Colon (tissue), 2 donors: ENCODE results near the gene BRD1.
"Not testable (repeated sequence)": the region's sequence is repeated elsewhere in the genome, so short reads cannot be mapped to it uniquely, and the experiment has no call there.

Source experiments
- FAIRE-seq: peaks from 2 replicates; lab custom pipeline; 2012; peaks lifted over from hg19 to GRCh38; lab: Jason Lieb, UNC
- donor health status: control.
- donor health status: control.

BRD1 gene

DNA sequence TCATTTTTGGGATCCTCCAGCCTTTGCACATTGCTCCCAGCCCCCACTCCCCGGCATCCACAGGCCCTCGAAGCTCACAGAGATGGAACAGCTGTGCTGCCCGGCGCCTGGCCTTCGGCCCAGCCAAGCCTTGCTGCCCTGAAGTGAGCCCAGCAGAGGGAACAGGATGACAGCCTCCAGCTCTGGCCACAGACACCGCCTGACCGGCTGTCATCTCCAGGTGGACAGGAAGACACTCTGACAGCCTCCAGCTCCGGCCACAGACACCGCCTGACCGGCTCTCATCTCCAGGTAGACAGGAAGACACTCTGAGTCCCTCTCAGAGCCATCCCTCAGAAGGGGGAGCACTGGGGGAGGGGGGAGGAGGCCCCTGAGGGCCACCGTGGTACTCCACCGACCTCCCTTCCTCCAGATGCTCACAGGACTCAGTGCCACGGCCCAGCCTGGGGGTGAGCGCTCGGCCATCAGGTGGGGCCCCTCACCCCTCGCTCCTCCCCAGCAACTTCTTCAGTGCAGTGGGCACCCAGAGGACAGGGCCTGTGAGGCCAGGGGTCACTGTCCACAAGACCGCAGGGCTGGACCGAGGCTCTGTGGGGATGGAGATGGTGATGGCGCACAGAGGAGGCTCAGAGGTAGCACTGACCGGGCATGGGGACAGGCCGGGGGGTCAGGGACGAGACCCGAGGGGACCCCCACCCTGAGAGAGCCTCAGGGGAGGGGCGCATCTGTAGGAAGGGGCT, 58.6 kb downstream of the BRD1 start:
- no peak for FAIRE-seq

- no peak for FAIRE-seq
Measured at GRCh38 chr22:49768077-49768910, 59.4 kb downstream of the BRD1 start.

- no peak for FAIRE-seq
Measured at GRCh38 chr22:49767355-49768062, 60.2 kb downstream of the BRD1 start.

GRCh38 chr22:49765951-49766350, 61.7 kb downstream of the BRD1 start:
- no peak for FAIRE-seq

- no peak for FAIRE-seq
Measured at GRCh38 chr22:49765091-49765771, 62.4 kb downstream of the BRD1 start.

- no peak for FAIRE-seq
Measured at GRCh38 chr22:49764127-49764581, 63.5 kb downstream of the BRD1 start.

DNA sequence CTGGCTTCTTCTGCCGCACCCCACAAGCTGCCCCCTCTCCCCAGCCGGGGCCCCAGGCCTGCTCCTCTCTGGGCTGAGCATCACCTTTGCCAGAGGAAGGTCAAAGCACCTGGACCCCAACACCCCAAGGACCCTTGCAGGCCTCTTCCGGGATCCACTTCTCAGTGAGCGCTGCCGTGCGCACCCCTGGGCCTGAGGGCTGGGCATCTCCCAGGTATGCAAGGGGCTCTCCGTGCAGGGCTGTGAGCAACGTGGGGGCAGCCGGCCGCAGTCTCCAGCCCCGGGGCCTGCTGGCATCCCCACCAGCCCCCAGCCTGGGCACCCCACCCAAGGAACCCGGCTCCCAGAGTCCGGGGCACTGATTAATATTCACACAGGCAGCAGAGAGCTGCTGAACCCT, 64.0 kb downstream of the BRD1 start:
- FAIRE-seq, result no peak

- no peak for FAIRE-seq
Measured at GRCh38 chr22:49763138-49763537, 64.5 kb downstream of the BRD1 start.

GRCh38 chr22:49762571-49762970, 65.1 kb downstream of the BRD1 start:
- not testable (repeated sequence) for FAIRE-seq

GRCh38 chr22:49761836-49762235, 65.8 kb downstream of the BRD1 start:
- no peak for FAIRE-seq

DNA sequence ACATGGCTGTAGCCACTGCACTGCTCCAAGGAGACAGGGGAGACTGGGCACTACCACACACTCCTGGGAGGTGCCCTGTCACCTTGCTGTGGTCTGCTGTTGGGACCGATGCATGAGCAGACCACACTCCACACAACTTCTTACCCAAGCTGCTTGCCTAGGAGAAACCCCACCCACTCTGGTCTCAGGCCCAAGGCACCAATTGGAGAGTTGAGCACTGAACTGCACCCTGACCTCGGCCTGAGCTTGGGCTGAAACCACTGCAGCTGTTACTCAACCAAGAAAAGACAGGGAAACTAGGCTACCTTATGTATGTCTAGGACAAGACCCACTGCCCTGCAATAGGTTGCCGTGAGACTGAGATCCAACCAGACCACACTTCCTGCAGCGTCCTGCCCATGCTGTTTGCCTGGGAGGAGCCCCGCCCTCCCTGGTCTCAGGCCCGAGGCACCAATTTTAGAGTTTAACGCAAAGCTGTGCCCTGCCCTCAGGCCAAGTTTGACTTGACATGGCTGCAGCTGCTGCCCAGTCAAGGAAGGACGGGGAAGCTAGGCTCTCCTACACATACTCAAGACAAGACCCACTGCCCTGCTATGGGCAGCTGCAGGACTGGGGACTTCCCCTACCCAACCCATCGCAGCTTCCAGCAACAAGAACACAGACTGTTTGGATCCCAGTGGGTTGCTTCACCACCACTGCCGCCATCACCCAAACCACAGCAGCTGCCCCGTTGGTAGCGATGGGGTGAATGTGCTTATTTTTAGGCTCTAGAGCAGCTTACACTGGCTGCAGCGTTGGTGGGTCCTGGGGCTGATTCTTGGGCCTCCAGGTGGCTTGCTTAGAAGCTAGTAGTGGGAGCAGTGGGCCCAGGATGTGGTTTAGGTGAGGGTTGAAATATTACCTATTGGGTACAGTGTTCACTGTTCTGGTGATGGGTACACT, 66.8 kb downstream of the BRD1 start:
- FAIRE-seq, result no peak

GRCh38 chr22:49760280-49760629, 67.4 kb downstream of the BRD1 start:
- FAIRE-seq, result no peak

DNA sequence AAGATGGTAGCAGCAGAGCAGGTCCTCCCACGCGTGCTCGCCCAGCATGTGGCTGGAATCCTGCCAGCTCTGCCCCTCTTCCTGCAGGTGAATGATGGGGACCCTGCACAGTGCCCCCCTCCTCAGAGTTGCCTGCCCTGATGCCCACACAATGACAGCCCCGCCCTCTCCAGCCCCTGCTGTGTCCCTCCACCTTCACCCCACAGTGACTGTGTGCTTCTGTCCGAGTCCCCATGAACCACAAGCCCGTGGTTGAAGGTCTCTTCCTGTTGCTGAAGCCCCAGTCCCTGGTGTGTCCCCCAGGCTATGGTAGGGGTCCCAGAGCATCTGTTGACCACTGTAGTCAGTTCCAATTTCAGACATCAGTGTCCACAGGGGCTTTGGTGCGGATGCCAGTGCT, 71.0 kb downstream of the BRD1 start:
- no peak for FAIRE-seq

GRCh38 chr22:49756201-49756600, 71.5 kb downstream of the BRD1 start:
- no peak for FAIRE-seq

DNA sequence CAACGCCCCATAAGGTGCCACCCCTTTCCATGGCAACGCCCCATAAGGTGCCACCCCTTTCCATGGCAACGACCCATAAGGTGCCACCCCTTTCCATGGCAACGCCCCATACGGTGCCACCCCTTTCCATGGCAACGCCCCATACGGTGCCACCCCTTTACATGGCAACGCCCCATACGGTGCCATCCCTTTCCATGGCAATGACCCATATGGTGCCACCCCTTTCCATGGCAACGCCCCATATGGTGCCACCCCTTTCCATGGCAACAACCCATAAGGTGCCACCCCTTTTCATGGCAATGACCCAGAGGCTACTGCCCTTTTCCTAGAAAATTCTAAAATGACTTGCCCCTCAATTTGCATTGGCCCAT, 72.1 kb downstream of the BRD1 start:
- no peak for FAIRE-seq

- FAIRE-seq, result no peak
Measured at GRCh38 chr22:49754696-49755630, 72.7 kb downstream of the BRD1 start.

DNA sequence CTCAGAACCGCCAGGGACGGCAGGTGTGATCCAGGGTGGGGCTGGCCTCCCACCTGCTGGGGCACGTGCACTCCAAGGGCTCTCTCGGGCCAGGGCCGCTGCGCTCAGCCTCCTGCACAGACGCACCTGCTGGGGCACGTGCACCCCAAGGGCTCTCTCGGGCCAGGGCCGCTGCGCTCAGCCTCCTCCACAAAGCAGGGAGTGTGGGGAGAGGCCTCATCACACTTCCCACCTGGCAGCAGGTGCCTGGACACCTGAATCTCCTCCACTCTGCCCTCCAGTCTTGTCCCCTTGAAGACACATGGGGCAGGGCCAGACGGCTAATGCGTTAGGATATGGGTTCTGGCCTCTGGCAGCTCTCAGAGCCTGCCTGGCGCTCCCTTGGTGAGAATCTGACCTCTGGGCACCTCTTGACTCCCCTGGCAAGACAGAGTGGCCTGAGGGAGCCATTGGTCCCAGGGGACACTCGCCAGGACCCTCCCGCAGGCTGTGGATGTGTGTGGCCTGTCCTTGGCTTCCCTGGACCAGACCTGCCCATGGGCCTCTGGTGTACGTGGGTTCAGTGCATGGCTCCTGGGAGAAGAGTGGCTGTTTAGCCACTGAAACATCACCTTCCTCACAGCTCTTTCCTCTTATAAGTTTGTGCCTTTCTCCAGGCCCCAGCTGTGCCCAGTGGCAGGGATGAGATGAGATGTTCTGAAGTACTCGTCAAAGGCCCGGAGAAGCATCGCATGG, 73.5 kb downstream of the BRD1 start:
- FAIRE-seq, result no peak

DNA sequence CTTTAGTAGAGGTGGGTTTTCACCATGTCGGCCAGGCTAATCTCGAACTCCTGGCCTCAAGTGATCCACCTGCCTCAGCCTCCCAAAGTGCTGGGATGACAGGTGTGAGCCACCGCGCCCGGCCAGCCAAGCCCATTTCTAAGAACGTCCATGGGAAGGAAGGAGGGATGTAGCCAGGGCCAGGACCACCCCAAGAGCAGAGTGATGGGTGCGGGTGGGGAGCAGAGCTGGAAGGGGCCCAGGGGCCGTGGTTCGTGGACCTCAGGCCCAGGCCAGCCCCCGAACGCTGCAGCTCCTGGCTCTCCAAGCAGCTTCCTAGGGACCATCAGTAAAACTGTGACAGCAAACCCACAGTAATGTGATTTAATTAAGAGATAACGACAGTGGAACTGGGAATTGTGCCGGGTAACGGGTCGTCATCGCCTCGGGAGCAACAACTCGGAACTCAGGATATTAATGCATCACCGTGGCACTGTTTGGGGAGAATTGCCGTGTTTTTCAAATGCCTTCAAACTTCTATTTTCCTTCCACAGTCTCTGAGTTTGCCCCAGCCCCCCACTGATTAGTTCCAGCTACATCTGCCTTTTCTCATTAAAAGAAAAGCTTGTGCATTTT, 74.3 kb downstream of the BRD1 start:
- no peak for FAIRE-seq

GRCh38 chr22:49752598-49753091, 75.0 kb downstream of the BRD1 start:
- no peak for FAIRE-seq
